ENCODE data around the gene RFTN1.

DNA sequence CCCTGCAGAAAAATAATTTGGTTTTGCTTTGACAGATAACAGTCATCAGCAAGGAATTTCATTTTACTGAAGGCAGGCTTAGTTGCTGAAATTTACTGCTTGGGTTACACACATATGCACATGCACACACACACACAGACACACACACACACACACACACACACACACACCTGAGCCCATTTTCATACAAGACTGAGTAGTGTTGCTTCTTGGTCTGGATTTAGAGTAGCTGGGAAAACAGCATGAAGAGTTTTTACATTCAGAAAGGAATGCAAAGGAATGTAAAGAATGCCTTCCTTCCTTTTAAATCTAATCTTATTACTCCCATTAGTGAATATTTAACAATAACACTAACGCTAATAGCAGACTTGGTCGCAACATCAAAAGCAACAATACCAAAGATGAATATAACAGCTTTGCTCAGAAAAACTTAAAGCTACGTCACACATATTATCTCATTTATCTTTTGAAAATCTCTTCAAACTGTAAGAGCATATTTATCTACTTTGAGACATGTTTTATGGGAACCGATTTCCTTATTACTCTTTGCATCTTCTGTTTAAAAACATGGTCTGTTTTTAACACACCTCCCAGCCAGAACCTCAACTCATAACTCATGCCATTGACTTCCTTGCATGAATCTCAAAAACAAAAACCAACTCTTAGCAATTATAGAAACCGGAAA lies 32.5 kb downstream of the RFTN1 start:
- TF ChIP-seq, protein P1, sequence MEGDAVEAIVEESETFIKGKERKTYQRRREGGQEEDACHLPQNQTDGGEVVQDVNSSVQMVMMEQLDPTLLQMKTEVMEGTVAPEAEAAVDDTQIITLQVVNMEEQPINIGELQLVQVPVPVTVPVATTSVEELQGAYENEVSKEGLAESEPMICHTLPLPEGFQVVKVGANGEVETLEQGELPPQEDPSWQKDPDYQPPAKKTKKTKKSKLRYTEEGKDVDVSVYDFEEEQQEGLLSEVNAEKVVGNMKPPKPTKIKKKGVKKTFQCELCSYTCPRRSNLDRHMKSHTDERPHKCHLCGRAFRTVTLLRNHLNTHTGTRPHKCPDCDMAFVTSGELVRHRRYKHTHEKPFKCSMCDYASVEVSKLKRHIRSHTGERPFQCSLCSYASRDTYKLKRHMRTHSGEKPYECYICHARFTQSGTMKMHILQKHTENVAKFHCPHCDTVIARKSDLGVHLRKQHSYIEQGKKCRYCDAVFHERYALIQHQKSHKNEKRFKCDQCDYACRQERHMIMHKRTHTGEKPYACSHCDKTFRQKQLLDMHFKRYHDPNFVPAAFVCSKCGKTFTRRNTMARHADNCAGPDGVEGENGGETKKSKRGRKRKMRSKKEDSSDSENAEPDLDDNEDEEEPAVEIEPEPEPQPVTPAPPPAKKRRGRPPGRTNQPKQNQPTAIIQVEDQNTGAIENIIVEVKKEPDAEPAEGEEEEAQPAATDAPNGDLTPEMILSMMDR (IDR thresholded peaks at IDR 0.05) = no peak
- no peak for TF ChIP-seq POLR2A (IDR thresholded peaks at IDR 0.05)

All from lower leg skin (tissue), 3 donors.